GM18907 (cell line): ENCODE results near the gene TSPAN9.
A peak's percentile ranks its signal among the peaks of the same experiment; 100 is the strongest.

Experiments
- ATAC-seq: cut with Tn5 transposase; IDR thresholded peaks from one replicate; pipeline ENCODE4 v1.9.1; 2021; ENCODE audit warnings: mild to moderate bottlenecking, moderate library complexity; ENCODE audit not compliant: unreplicated experiment

TSPAN9 gene

GRCh38 chr12:3157581-3158323 is 80.6 kb downstream of the TSPAN9 start:
- no peak for ATAC-seq

GRCh38 chr12:3158851-3159465 is 81.8 kb downstream of the TSPAN9 start:
- ATAC-seq: no peak

GRCh38 chr12:3160081-3160480 is 82.9 kb downstream of the TSPAN9 start:
- no peak for ATAC-seq

GRCh38 chr12:3161861-3162260 is 84.7 kb downstream of the TSPAN9 start:
- no peak for ATAC-seq

DNA sequence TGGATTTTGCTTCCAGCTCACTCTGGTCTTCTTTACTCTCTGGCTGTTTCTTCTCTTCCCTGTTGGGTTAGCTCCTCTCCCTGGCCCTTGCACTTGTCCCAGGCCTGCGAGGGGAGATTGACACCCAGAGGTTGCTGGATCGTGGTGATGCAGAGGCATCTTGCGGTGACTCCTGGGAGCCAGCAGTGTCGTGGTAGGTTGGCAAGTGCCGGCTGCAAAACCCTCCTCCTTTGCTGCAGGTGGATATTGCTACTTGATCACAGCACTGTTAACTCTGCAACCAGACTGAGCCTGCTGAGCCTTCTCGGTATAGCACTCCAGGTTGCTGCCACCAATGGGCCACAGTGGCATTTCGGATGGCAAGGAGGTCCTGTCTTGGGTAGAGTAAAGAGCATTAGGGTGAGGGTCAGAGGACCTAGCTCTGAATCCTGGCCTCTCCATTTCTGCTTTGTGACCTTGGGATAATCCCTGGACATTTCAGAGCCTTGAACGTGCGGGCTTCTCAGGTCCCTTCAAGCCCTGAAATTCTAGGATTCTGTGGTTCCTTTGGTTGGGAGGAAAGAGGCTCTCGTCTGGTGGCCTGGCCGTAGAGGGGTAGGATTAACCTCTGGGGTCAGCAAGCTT is 87.4 kb downstream of the TSPAN9 start:
- no peak for ATAC-seq

- ATAC-seq: no peak
These were observed 88.2 kb downstream of the TSPAN9 start for GRCh38 chr12:3165078-3165980.

- ATAC-seq: no peak
These were observed 90.5 kb downstream of the TSPAN9 start for GRCh38 chr12:3167636-3168035.

GRCh38 chr12:3168223-3169221 is 91.3 kb downstream of the TSPAN9 start:
- ATAC-seq: no peak

- ATAC-seq: no peak
These were observed 93.4 kb downstream of the TSPAN9 start for GRCh38 chr12:3170423-3171194.

DNA sequence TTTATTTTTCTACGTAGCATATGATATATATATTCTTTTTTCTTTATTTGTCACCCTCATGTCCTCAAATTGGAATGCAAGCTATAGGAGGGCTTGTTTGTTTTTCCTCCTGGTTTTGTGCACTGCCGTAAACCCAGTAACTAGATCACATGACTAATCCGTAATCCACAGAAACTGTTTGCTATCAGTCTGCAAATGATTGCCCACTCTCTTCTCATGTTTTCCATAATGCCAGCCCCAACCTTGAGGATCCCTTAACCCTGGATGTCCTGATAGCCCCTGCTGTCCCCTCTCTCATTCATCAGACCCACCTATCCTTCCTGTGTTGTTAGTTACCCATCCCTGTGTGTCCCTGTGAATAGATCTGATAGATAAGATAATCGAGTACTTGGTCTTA is 94.0 kb downstream of the TSPAN9 start:
- ATAC-seq: no peak

GRCh38 chr12:3172124-3173007 is 95.2 kb downstream of the TSPAN9 start:
- ATAC-seq: no peak

DNA sequence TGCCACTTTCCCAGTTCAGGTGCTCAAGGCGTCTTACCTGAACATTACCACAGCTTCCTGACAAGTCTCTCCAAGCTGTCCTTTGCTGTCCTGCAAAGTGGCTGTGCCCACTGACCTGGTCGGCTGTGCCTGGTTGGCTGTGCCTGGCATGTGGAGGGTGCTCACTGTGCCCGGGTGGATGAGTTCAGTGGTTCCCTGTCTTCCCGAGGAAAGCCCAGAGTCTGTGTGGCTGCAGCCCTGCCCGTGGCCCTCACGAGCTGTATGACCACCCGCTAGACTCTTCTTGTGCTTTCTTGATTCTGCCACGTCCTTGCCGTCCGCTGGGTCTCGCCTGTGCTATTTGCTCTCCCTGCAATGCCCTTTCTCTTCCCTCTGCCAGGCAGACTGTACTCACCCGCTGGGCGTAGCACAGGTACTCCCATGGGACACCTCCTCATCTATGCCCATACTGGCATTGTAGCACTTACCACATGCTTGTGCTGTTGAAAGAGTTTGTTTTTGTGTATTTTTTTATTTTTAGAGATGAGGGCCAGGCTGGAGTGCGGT is 95.9 kb downstream of the TSPAN9 start:
- no peak for ATAC-seq

DNA sequence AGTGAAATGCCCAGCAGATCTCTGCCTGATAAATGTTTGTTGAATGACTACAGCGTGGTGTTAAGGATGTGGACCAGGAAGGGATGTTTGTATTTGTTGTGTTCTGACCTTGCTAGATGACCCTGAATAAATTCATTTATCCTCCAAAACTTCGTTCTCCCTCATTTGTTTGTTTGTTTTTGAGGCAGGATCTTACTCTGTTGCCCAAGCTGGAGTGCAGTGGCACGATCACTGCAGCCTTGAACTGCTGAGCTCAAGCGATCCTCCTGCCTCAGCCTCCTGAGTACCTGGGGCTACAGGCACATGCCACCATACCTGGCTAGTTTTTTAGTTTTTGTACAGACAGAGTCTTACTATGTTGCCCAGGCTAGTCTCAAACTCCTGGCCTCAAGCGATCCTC is 96.7 kb downstream of the TSPAN9 start:
- no peak for ATAC-seq

GRCh38 chr12:3175238-3175637 is 98.1 kb downstream of the TSPAN9 start:
- no peak for ATAC-seq

DNA sequence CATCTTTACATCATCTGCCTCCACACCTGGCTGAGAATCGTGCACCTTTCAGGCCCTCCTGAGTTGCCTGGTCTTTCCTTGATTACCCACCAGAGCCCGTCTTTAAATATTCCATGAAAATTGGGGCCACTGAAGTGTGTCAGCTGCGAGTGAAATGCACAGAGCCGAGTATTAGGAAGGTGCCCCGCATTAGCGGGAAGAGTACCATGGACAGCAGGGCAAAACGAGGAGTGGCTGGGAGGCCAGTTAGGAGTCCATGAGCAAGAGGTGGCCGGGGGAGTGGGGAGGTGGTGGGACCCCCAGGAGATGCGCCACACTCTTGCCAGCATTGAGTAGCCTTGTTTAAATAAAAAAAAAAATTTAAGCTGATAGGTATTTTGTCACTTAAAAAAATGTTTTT is 99.6 kb downstream of the TSPAN9 start:
- no peak for ATAC-seq

DNA sequence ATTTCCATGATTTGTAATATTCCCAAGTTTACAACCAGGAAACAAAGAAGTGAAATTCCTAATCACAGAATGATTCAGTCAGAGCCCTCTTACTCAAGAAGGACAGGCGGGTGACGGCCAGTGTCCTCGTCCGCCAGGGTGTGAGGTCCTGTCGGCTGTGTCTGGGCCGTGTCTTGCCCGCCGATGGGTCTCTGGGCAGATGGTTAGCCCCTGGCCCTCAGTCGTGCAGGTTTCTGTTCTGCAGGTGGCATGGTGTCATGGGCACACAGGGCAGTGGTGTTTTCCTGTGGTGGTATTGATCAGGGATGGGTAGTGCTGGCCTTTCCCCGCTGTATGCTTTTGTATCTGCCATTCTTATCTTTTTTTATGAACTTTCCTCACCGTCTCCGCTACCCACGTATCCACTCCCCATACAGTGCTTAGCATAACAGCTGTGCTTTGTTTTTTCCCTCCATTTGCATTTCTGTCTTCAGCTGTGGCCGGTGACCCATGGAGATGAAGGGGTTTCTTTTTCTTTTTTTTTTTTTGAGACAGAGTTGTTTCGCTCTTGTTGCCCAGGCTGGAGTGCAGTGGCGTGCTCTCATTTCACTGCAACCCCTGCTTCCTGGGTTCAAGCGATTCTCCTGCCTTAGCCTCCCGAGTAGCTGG is 100.7 kb downstream of the TSPAN9 start:
- peak; percentile 57 for ATAC-seq

DNA sequence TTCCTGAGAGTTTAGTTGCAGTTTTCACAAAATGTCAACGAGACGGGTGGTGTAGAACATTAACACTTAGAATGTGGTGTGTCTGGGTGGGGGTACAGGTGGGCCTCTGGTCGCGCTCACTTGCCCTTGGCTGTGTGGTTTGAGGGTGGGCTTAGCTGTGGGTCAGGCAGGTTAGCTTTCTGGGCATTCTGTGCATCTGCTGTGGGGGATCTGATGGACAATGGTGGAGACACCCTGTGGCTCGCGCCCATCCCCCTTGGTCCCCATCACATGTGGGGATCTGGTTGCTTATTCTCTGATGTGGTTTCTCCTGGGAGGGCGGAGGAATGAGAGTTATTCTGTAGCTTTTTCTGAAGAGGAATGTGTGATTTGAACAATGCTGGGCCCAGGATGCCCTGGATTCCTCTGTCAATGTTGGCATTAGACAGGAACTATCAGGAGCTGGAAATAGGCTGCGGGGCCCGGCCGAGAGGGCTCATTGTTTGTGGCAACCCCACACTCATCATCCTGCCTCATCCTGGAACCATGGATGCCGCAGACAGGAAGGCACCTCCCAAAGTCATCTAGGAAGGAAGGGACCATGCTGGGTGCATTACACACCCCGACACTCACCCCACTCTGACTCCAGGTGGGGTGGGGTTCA is 101.6 kb downstream of the TSPAN9 start:
- no peak for ATAC-seq
